GM18951 (cell line): ENCODE data around the gene TMEM182.

Experiments
- POLR2A ChIP-seq: IDR thresholded peaks from 4 replicates; pipeline ENCODE4 v1.6.1; 2011; ENCODE audit warnings: mild to moderate bottlenecking; ENCODE audit not compliant: insufficient read length, insufficient read depth; ENCODE audit errors: extremely low read depth
- in situ Hi-C: fragments of 300-500 bp; cut with MboI; formaldehyde crosslinking; loops from one replicate; pipeline ENCODE4 v1.12.0; 2022; ENCODE audit warnings: low sequenced_read_pairs, mixed read lengths, inconsistent platforms; ENCODE audit not compliant: unreplicated experiment

TMEM182 gene

DNA sequence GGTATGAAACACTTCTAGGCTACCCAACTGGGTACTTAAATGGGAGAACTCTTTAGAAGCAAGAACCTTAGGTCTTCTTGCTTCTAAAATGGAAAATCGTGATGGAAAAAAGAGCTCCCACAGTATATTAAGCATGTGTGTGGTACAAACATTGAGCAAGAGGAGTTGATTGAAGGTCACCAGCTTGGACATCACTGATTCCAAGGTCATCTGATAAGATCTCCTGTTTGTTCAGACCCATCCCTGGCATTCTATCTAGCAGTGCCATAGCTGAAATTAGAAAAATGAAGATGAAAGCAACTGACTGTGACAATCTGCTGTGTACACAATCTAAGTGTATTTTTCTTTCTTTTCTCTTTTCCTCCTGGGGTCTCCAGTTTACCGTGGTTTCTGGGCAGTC, 35.7 kb downstream of the TMEM182 start:
- in situ Hi-C loops: no loop called here
- TF ChIP-seq POLR2A: no peak

DNA sequence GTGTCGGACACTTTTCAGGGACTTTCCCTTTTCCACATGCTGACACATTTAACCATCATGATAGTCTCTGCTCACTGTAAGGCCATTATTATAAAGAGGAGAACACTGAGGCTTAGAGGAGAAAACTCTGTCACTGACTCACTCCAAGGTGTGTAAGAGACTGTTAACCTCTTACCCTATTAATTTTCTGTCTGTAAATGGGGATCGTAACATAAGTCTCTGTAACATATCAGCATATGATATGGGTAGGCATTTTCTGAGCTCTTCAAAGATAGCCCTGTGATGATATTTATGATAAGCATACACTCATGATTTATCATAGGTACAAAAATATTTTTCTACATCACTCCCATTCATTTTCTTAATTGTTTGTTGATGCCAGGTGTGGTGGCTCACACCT, 36.4 kb downstream of the TMEM182 start:
- TF ChIP-seq POLR2A: no peak
- in situ Hi-C loops: no loop called here

DNA sequence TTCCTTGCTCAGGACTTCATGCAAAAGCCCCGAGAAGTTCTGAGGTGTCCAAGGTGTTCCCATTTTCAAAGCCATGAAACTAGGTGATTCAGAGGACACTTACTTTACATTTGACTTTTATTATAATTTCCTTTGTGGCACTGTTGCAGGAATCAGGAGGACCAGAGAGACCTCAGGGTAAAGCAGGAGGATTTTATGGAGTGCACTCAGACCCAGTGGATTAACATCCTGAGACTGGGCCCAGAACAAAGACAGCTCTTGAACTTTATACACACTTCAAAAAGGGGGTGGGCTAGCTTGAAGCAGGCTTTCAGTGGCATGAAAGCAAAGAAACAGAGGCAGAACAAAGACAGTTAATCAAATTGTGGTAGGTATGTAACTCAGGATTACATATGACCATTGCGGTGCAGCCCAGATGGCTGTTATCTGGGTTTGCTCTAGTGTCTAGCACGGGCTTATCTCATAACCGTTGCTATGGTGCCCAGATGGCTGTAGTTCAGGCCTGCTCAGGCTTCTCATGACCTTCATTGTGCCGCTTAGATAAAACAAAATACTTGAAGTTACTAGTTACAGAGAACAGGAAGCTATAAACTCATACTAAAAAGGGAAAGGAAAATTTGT, 39.4 kb downstream of the TMEM182 start:
- no peak for TF ChIP-seq POLR2A
- in situ Hi-C loops: no loop called here

DNA sequence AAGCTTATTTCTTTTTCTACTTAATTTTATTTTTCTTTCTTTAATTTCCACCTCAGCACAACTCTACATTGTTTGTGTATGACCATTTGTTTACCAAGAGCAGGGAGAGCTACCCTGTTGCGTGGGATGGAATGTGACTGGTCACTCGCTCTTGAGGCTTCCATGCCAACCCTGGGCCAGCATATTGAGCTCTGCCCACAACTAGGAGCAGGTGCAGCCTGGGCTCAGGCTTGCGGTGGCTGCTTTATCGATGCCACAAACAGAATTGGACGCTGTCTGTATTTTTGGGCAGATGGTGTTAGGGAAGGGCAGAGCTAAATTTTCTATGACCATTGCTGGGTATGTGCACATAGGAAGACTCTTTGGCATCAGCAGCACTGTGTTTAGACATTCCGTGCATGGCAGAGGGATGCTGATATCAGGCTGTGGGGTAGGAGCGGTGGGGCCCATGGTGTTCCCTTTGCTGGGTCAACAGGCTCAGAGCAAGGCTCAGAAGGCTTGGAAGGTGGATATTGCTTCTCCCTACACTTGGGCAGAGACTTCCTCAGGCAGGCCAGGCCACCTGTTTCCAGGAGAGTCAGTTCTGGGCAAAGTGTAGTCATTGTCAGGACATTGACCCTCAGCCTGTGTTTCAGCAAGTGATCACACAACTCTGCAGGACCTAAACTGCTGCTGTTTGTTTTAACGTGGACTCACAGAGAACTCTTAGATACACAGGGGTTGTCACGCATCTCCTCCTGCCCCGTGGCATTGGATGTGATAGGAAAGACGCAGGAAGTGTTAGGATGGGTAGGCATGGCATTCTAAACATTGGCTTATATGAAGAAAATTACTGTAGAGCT, 40.2 kb downstream of the TMEM182 start:
- in situ Hi-C loops: no loop called here
- no peak for TF ChIP-seq POLR2A

DNA sequence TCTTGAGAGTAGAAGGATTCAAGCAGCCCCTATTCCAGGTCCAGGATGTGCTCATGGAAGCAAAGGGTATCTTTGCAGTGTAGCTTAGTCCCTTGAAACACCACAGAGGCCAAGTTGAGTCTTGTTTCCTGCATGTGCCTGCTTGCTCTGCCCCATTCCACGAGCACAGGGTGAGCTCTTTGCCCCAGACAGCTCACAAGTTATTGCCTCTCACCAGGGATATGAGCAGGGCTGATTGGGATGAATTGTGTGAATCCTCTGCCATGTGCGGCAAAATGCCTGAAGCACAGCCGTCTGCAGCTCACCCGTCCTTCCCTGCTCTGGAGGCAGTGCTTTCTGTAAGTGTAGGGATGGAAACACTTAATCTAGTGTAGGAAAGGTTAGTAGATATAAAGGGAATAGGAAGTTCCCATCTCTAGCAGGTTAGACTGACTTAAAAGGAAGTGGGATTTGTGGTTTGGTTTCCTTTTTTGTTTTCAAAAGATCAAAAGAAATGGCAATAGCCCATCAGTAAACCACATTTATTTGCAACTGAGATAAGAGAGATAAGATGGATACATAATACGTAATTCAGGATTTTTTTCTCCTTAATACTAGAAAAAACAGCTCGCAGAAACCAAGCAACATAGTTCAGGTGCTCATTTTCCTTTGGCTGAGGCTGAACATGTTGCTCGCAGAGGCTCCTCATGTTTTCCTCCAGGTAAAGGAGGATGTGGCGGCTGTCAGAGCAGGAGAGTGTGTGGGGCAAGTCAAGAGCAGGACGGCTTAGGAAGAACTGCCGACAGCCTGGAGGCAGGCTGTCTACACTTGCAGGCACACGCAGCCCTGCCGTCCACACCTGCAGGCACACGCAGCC, 41.4 kb downstream of the TMEM182 start:
- in situ Hi-C loops: no loop called here
- no peak for TF ChIP-seq POLR2A

DNA sequence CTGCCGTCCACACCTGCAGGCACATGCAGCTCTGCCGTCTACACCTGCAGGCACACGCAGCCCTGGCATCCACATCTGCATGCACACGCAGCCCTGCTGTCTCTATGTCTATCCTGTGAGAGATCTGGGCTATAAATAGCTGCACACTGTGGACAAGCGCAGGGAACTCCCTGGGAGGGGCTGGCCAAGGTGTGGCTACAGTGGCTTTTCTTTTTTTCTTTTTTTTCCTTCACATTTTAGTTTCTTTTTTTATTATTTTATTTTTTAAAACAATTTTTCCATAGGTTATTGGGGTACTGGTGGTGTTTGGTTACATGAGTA, 42.0 kb downstream of the TMEM182 start:
- no peak for TF ChIP-seq POLR2A
- in situ Hi-C loops: no loop called here

DNA sequence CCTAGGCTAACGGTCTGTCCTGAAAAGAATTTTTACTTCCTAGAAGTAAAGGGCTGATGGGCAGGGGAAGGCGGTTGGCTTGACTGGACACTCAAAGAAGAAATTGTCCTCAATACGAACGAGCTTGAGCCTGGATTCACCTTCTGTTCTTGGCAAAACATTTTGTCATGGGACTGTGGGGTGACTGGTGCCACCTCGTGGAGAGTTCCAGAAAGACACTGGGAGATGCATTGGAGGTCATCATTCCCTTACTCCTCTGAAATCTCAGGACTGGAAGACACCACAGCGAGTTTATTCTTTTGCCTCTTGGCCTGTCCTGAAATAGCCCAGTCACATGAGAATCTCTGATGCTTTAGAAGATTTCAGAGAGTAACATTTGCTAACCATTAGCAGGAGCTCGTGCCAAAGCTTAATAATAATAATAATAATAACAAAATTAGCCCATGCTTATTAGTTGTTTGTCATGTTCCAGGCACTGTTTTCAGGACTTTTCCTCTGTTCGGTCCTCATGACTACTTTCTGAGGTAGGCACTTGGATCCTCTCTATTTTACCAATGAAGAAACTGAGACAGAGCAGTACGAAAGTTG, 44.5 kb downstream of the TMEM182 start:
- in situ Hi-C loops: no loop called here
- TF ChIP-seq POLR2A: no peak

DNA sequence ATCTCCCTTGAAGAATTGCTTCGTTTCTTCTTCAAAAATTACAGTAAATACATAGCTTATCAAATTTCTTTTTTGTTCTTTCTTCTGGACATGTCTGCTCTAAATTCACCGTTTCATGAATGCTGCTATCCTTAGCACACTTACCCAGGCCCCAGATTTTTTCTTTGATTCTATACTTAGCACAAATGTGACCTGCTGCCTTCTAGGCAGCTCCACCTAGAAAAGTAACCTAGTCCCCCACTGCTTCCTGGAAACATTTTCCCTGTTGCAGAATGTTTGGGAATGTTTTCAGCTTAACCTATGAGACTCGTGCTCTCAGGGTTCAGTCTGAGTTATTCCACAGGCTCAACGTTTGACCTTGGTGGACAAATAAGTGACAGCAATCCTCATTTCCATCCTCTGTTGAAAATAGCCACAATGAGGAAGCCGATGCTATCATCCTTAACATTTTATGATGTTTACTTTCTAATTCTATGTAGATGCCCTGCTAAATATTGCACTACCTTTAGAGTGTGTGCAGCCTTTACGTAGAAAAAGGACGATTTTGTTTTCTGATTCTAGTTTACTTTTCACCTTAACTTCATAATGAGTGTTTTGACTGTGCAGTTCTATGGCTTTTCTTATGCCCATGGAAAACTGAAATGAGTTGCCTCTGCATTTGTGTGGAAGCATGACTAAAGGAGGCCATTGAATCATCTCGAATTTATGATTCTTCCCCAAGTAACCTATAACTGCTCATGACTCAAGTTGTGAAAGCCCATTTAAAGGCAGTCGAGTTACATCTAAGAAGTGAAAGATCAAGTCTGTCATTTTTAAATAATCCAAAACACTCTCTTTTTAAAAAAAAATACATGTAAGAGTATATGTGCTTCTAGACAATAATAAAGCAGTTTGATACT, 47.7 kb downstream of the TMEM182 start:
- in situ Hi-C loops: no loop called here
- TF ChIP-seq POLR2A: no peak

DNA sequence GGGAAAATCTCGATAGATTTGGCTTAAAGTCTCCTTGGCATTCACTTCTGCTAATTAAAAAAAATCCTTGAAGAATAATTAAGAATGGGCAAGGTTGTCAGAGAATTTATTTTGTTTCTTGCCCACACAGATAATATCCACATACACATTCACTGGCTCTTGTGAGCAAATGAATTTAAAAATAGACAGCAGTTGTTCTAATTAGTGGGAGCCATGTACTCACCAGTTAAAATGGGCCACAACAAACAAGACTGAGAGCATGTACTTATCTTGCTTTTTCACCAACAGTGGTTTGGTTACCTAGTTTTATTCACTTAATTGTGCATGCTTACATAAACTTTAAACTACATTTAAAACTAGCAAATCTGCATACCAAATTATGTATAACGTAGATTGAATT, 53.5 kb downstream of the TMEM182 start:
- in situ Hi-C loops: no loop called here
- TF ChIP-seq POLR2A: no peak

DNA sequence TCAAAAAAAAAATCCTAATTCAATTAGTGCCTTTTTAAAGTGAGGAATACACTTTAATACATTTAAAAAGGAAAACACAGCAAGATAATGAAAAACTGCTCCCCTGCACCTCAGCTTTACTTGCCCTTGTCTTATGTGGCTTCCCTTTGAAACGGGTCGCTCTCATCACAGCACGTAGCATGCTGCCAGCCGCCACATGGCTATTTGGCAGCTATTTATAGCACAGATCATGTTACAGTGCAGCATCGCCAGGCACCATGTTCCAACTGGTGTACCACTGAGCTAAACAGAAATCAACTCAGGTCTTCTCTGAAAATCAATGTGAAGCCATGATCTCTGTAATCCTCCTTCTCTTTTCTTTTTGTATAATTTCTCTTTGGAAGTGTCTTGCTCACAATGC, 65.1 kb downstream of the TMEM182 start:
- in situ Hi-C loops: no loop called here
- no peak for TF ChIP-seq POLR2A

DNA sequence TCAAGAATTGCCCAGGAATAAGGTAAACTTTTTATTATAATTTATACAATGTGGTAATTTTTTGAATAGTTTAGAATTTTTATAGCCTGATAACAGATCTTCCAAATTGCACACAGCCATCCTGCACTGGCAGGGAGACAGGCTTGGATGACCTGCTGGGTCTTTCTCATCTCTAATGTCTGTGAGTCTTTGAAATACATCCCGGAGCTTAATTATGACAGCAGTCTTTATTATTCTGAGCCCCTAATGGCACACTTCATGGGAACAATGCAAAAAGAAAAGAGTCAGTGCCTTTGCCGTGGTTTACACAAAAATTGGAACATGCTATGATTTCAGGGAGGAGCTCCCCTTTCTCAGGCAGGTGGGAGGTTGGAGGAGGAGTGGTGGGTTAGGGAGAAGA, 71.0 kb downstream of the TMEM182 start:
- TF ChIP-seq POLR2A: no peak
- in situ Hi-C loops: no loop called here

DNA sequence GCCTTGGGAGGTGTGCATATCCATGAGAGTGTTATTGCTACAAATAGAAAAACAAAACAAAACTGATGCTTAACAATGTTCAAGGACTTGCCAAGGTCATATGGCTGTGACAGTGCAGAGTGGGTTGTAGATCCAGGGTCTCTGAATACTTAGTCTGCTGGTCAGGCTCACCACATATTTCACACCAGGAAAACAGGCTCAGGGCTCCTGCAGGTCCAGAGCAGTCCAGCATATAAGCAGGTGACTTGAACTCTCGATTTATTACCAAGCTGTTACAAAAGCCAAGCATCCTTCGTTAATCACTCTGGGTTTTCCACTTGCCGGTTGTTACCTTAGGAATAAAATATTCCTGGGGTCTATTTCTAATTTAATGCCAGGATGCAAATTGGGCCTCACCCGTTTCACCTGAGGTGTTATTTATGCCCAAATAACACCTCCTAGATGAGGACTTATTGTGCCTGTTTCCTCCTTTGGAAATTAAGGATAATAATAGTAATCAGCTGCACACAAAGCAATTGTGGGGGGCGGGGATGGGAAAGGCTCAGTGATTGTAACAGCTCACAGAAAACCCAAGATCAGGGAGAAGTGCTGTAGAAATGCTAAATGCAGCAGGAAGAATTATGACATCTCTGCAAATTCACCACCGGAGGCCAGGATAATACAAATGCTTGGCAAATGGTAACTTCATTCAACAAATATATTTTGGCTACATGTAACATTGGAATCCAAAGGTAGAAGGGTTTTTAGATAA, 72.9 kb downstream of the TMEM182 start:
- TF ChIP-seq POLR2A: no peak
- in situ Hi-C loops: no loop called here
